K562 (cell line): Measurements from ENCODE around the gene FBXW9. TPM values are rescaled to one million over a fixed set of nuclear protein-coding genes. Genes with fewer than 3 reads are reported as not detected.

Source experiments
- ATAC-seq: fragments of 200-7000 bp; cut with Tn5 transposase; 3 replicates; pipeline ENCODE4 v1.9.1; 2020; ENCODE audit warnings: moderate library complexity
- BruUV-seq: library from RNA; stranded (reverse); fragments of 400-500 nt; replicated peaks from 2 replicates; lab custom pipeline; 2021; lab: Mats Ljungman, UMichigan
- CTCF ChIA-PET: fragments of 300-600 bp; formaldehyde crosslinking; extraction: SDS; loops from one replicate; lab custom pipeline; 2021; ENCODE audit warnings: low intra/inter-chr PET ratio; lab: Yijun Ruan, JAX
- POLR2A ChIA-PET: fragments of 300-600, 350-650 bp; sonication (Branson Sonifier 250); formaldehyde crosslinking; extraction: SDS; loops from one replicate; lab custom pipeline; 2021; ENCODE audit warnings: antibody characterized with exemption, inconsistent platforms; lab: Yijun Ruan, JAX
- DNase-seq, 4 experiments: peaks; one replicate each; pipeline versions ENCODE4 v3.0.0 to v3.0.0-alpha.2; 2011 to 2018; ENCODE audit warnings: low spot score in 3 of 4, mixed read lengths in 3 of 4; ENCODE audit errors: extremely low read depth in 1 of 4
- FAIRE-seq: peaks from 2 replicates; lab custom pipeline; 2011; peaks lifted over from hg19 to GRCh38; lab: Jason Lieb, UNC
- H2AFZ ChIP-seq: 2 replicates; pipeline ENCODE4 v1.6.0; 2011; ENCODE audit warnings: low read depth, low read length, control low read depth, inconsistent platforms
- H3K27ac ChIP-seq: fragments of 200-600 bp; 3 replicates; pipeline ENCODE4 v1.8.0; 2011; ENCODE audit warnings: low read depth, mild to moderate bottlenecking, control low read depth, inconsistent platforms, low read length, moderate library complexity, mixed read lengths; ENCODE audit errors: extremely low read depth
- H3K27me3 ChIP-seq, 2 experiments: fragments of 300-600 bp in 1 of 2; 2 replicates in 1 of 2; 3 replicates in 1 of 2; pipeline versions ENCODE4 v1.6.0 to v1.8.0; 2011; ENCODE audit warnings: inconsistent platforms in 2 of 2, low read length in 2 of 2, mild to moderate bottlenecking in 1 of 2, mixed read lengths in 1 of 2, moderate library complexity in 1 of 2; ENCODE audit not compliant: control insufficient read depth in 2 of 2, insufficient read depth in 2 of 2
- H3K36me3 ChIP-seq: fragments of 300-600 bp; 3 replicates; pipeline ENCODE4 v1.8.0; 2011; ENCODE audit warnings: mild to moderate bottlenecking, low read length, inconsistent platforms; ENCODE audit not compliant: control insufficient read depth, insufficient read depth
- H3K4me1 ChIP-seq, 2 experiments: fragments of 200-600 bp in 1 of 2; replicated peaks in 1 of 2; 2 replicates in 1 of 2; 3 replicates in 1 of 2; pipeline versions ENCODE4 v1.5.1 to v1.8.0; 2011; ENCODE audit warnings: inconsistent platforms in 2 of 2, low read length in 2 of 2, mild to moderate bottlenecking in 1 of 2, mixed read lengths in 1 of 2, moderate library complexity in 1 of 2; ENCODE audit not compliant: control insufficient read depth in 2 of 2, insufficient read depth in 2 of 2
- H3K4me2 ChIP-seq: 2 replicates; pipeline ENCODE4 v1.6.1; 2011; ENCODE audit warnings: low read length, control low read depth, inconsistent platforms, mixed read lengths; ENCODE audit not compliant: insufficient read depth
- H3K4me3 ChIP-seq: fragments of 200-600 bp; sonication (generic), shearing (Covaris generic); 2 replicates; pipeline ENCODE4 v1.5.1; 2016; ENCODE audit warnings: control low read depth, inconsistent platforms
- H3K79me2 ChIP-seq: fragments of 200-600 bp; 3 replicates; pipeline ENCODE4 v1.8.0; 2011; ENCODE audit warnings: low read length, inconsistent platforms; ENCODE audit not compliant: control insufficient read depth, insufficient read depth
- H3K9ac ChIP-seq, 2 experiments: 2 replicates each; pipeline versions ENCODE4 v1.6.0 to v1.6.1; 2011; ENCODE audit warnings: low read depth in 2 of 2, low read length in 2 of 2, control low read depth in 1 of 2, inconsistent platforms in 1 of 2, mild to moderate bottlenecking in 1 of 2, mixed read lengths in 1 of 2; ENCODE audit not compliant: insufficient read depth in 1 of 2
- H3K9me1 ChIP-seq: one replicate; pipeline ENCODE4 v1.6.0; 2011; ENCODE audit warnings: inconsistent platforms, mild to moderate bottlenecking, low read length, moderate library complexity; ENCODE audit not compliant: control insufficient read depth, insufficient read depth
- H3K9me3 ChIP-seq: replicated peaks from 2 replicates; pipeline ENCODE4 v1.5.1; 2011; ENCODE audit warnings: low read depth, low read length, inconsistent platforms; ENCODE audit not compliant: control insufficient read depth, insufficient read depth
- H4K20me1 ChIP-seq: replicated peaks from 2 replicates; pipeline ENCODE4 v1.6.1; 2011; ENCODE audit warnings: low read length, inconsistent platforms, mixed read lengths; ENCODE audit not compliant: control insufficient read depth, insufficient read depth
- HNRNPH1 ChIP-seq: fragments of 200-400 bp; formaldehyde crosslinking; optimal IDR thresholded peaks from 2 replicates; pipeline ENCODE3; 2017; ENCODE audit warnings: low read depth, mild to moderate bottlenecking, low read length, moderate library complexity
- MBD2 ChIP-seq: sonication (generic); IDR thresholded peaks from 2 replicates; pipeline ENCODE4 v1.6.1; 2016; ENCODE audit warnings: low read depth, borderline replicate concordance
- MECOM ChIP-seq: fragments of 250-450 bp; sonication (Bioruptor Pico); IDR thresholded peaks from 2 replicates; pipeline ENCODE4 v1.8.0; 2022; ENCODE audit warnings: inconsistent platforms
- POLR2AphosphoS2 ChIP-seq: IDR thresholded peaks from 2 replicates; pipeline ENCODE4 v1.6.1; 2012; ENCODE audit warnings: low read length, improper control_type of control experiment
- POLR3G ChIP-seq: IDR thresholded peaks from 2 replicates; pipeline ENCODE4 v1.6.1; 2011; ENCODE audit not compliant: insufficient read length, insufficient replicate concordance; ENCODE audit errors: extremely low read depth
- ZC3H4 ChIP-seq: sonication (generic); formaldehyde crosslinking; IDR thresholded peaks from 2 replicates; pipeline ENCODE4 v1.9.0; 2021; ENCODE audit warnings: missing genetic modification reagents, borderline replicate concordance
- ZFP36 ChIP-seq: fragments of 150-350 bp; IDR thresholded peaks from 2 replicates; pipeline ENCODE4 v1.6.1; 2018; ENCODE audit warnings: low read length, low read depth; ENCODE audit not compliant: partially characterized antibody
- ZNF184 ChIP-seq: sonication (generic); formaldehyde crosslinking; IDR thresholded peaks from 2 replicates; pipeline ENCODE4 v1.5.0; 2020; ENCODE audit warnings: missing genetic modification reagents
- WGBS: fragments of 100-300 bp; shearing (Covaris generic); methylation state at CpG from one replicate; pipeline ENCODE4 v1.1.6; 2016; ENCODE audit warnings: low coverage, mixed read lengths; ENCODE audit not compliant: insufficient coverage; ENCODE audit errors: missing lambda C conversion rate; 5-methylcytosine and 5-hydroxymethylcytosine counted together
- in situ Hi-C: fragments of 300-500 bp; cut with MboI; formaldehyde crosslinking; loops from 4 replicates; pipeline ENCODE4 v1.15.0; 2018; ENCODE audit warnings: inconsistent platforms, mixed read lengths
- intact Hi-C: fragments of 100-400 bp; cut with micrococcal nuclease; formaldehyde crosslinking; loops from 2 replicates; pipeline ENCODE4 v1.14.2; 2022
- polyA plus RNA-seq, 8 experiments: library from polyadenylated mRNA; depleted of rRNA in 4 of 8; stranded (reverse) in 5 of 8; unstranded in 3 of 8; fragments of >200 nt; fragmentation: Nextera tagmentation in 2 of 8; fragmentation: Illumina TruSeq in 1 of 8; extraction: Ambion mirVana in 2 of 8; extraction: Trizol in 1 of 8; gene quantifications; 2 replicates each; pipeline versions ENCODE4 v1.2.1 to v1.2.3, GENCODE V29; 2011 to 2014; ENCODE audit warnings: inconsistent platforms in 1 of 8, missing spikeins in 1 of 8
- total RNA-seq, 7 experiments: library from RNA; depleted of rRNA in 6 of 7; stranded (reverse); fragments of >200 nt in 6 of 7; fragmentation: Illumina TruSeq in 2 of 7; extraction: Trizol in 2 of 7; gene quantifications; 2 replicates each; pipeline versions ENCODE4 v1.2.1 to v1.2.3, GENCODE V29; 2011 to 2021; ENCODE audit warnings: low replicate concordance in 1 of 7
- TF ChIP-seq, protein P1 (sequence below): fragments of 450-650 bp; IDR thresholded peaks from 2 replicates; pipeline ENCODE4 v1.6.1; 2016
- TF ChIP-seq, protein P2 (sequence below): fragments of 450-650 bp; formaldehyde crosslinking; IDR thresholded peaks from 2 replicates; pipeline ENCODE4 v1.4.0; 2022; ENCODE audit warnings: mild to moderate bottlenecking, moderate library complexity

The FBXW9 gene
- total and polyA plus RNA-seq, 9 of the 15 experiments (the other 6 are each of a cell fraction or from before 2014, with no cell fraction given), result 0.23 to 21.7 (median 6.2) TPM

DNA sequence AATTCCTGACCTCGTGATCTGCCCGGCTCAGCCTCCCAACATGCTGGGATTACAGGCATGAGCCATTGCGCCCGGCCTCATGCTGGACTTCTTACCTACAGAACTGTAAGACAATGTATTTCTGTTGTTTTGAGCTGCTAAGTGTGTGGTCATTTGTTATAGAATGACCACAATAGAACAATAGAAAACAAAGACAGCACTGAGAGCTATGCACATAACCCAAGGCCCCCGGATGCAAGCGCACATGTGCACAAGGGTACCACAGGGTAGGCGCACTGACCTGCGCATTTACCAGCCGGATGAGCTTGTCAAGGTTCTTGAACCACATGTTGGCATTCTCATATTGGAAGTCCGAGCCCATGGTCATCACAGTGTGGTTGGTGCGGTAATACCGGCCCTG is 35.5 kb downstream of the FBXW9 start:
- H3K9me1 ChIP-seq, result no peaks in the 10 kb centered on the region
- no peak overlapping the region for H3K4me2 ChIP-seq
- H3K9ac ChIP-seq, result no peak overlapping the region
- no peaks in the 10 kb centered on the region for H3K27me3 ChIP-seq
- BruUV-seq, result no TSS peak
- H4K20me1 ChIP-seq, result no peaks in the 10 kb centered on the region
- 0 out of 2 replicates have a peak, but pooled peaks cover 1% of the 10 kb centered on the region for H3K9me3 ChIP-seq
- ChIA-PET POLR2A (interaction anchor here (0.5 kb wide), 1 partner anchor 20 kb away, joined by 5 read pairs; no protein-coding TSS in a partner anchor), CTCF (no interaction called here)
- no peak overlapping the region for H3K27ac ChIP-seq
- no peak for DNase-seq
- intact Hi-C loops, result no loop called here
- H3K36me3 ChIP-seq, result peaks cover 36% of the 10 kb centered on the region; the same call in 2 of the 3 replicates
- H2AFZ ChIP-seq, result no peak overlapping the region
- no peak for ATAC-seq
- in situ Hi-C loops, result no loop called here
- peaks cover 0 to 17% of the 10 kb centered on the region in 2 experiments; a peak in 3 of 5 replicates for H3K4me1 ChIP-seq
- H3K79me2 ChIP-seq, result peaks cover under 1% of the 10 kb centered on the region; the same call in 1 of the 3 replicates
- TF ChIP-seq HNRNPH1, result no peak
- TF ChIP-seq, protein P1, sequence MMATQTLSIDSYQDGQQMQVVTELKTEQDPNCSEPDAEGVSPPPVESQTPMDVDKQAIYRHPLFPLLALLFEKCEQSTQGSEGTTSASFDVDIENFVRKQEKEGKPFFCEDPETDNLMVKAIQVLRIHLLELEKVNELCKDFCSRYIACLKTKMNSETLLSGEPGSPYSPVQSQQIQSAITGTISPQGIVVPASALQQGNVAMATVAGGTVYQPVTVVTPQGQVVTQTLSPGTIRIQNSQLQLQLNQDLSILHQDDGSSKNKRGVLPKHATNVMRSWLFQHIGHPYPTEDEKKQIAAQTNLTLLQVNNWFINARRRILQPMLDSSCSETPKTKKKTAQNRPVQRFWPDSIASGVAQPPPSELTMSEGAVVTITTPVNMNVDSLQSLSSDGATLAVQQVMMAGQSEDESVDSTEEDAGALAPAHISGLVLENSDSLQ, result no peak
- TF ChIP-seq POLR2AphosphoS2, result no peak
- TF ChIP-seq, protein P2, sequence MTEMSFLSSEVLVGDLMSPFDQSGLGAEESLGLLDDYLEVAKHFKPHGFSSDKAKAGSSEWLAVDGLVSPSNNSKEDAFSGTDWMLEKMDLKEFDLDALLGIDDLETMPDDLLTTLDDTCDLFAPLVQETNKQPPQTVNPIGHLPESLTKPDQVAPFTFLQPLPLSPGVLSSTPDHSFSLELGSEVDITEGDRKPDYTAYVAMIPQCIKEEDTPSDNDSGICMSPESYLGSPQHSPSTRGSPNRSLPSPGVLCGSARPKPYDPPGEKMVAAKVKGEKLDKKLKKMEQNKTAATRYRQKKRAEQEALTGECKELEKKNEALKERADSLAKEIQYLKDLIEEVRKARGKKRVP, result no peak
- no peak for TF ChIP-seq MECOM (CRISPR knock-in tag)
- TF ChIP-seq MBD2, result no peak
- TF ChIP-seq ZNF184 (CRISPR knock-in tag), result no peak
- no peak for TF ChIP-seq POLR3G
- no peak for TF ChIP-seq ZC3H4 (CRISPR knock-in tag)
- TF ChIP-seq ZFP36, result no peak
- TF ChIP-seq, all 486 proteins: peak for 0
- no peak overlapping the region for H3K4me3 ChIP-seq
- FAIRE-seq, result no peak
- WGBS, result 85% methylated on average over 12 of the region's 12 CpGs
